PC-3 (cell line): Measurements from ENCODE around the gene WNT1. TPM values are rescaled to one million over a fixed set of nuclear protein-coding genes. Genes with fewer than 3 reads are reported as not detected.
A peak's percentile ranks its signal among the peaks of the same experiment; 100 is the strongest.

Experiments used
- ATAC-seq: fragments of 200-7000 bp; cut with Tn5 transposase; 2 replicates; pipeline ENCODE4 v1.9.1; 2020; ENCODE audit warnings: mild to moderate bottlenecking, moderate library complexity
- BruUV-seq: library from RNA; stranded (reverse); fragments of 400-500 nt; replicated peaks from 2 replicates; lab custom pipeline; 2021; lab: Mats Ljungman, UMichigan
- CTCF ChIA-PET: fragments of 300-600 bp; sonication (Branson Sonifier 250); formaldehyde crosslinking; loops from one replicate; lab custom pipeline; 2022; ENCODE audit warnings: antibody characterized with exemption; lab: Charles Lee
- POLR2A ChIA-PET: fragments of 300-600 bp; sonication (Branson Sonifier 250); formaldehyde crosslinking; loops from one replicate; lab custom pipeline; 2022; ENCODE audit warnings: antibody characterized with exemption; ENCODE audit not compliant: unreplicated experiment; lab: Charles Lee
- DNase-seq: peaks from one replicate; pipeline ENCODE4 v3.0.0-alpha.2; 2015
- H2AFZ ChIP-seq: fragments of 300-600 bp; sonication (generic); 2 replicates; pipeline ENCODE4 v1.6.0; 2016; ENCODE audit warnings: antibody characterized with exemption, low read length
- H3F3A ChIP-seq: fragments of 300-600 bp; sonication (generic); one replicate; pipeline ENCODE4 v1.6.0; 2017; ENCODE audit warnings: antibody characterized with exemption, low read length, control low read depth, mild to moderate bottlenecking; ENCODE audit not compliant: unreplicated experiment
- H3K27ac ChIP-seq: fragments of 300-600 bp; sonication (generic); 2 replicates; pipeline ENCODE4 v1.5.1; 2016; ENCODE audit warnings: mild to moderate bottlenecking, low read length
- H3K27me3 ChIP-seq: fragments of 300-600 bp; sonication (generic); 2 replicates; pipeline ENCODE4 v1.6.1; 2016; ENCODE audit warnings: low read length, mixed read lengths
- H3K36me3 ChIP-seq: fragments of 300-600 bp; sonication (generic); 2 replicates; pipeline ENCODE4 v1.6.1; 2016; ENCODE audit warnings: low read depth, mixed run types, low read length, mixed read lengths
- H3K4me1 ChIP-seq: fragments of 300-600 bp; sonication (generic); 2 replicates; pipeline ENCODE4 v1.5.1; 2016; ENCODE audit warnings: low read length; ENCODE audit not compliant: insufficient read depth
- H3K4me2 ChIP-seq: fragments of 300-600 bp; sonication (generic); 2 replicates; pipeline ENCODE4 v1.6.0; 2016; ENCODE audit warnings: low read length
- H3K4me3 ChIP-seq: fragments of 300-600 bp; sonication (generic); 2 replicates; pipeline ENCODE4 v1.5.1; 2016; ENCODE audit warnings: mild to moderate bottlenecking, low read length, mixed read lengths
- H3K79me2 ChIP-seq: fragments of 300-600 bp; sonication (generic); 2 replicates; pipeline ENCODE4 v1.6.1; 2017; ENCODE audit warnings: low read length, mixed read lengths
- H3K9ac ChIP-seq: fragments of 300-600 bp; sonication (generic); 2 replicates; pipeline ENCODE4 v1.6.0; 2016; ENCODE audit warnings: mild to moderate bottlenecking, low read length
- H3K9me2 ChIP-seq: fragments of 300-600 bp; sonication (generic); replicated peaks from 2 replicates; pipeline ENCODE4 v1.6.1; 2016; ENCODE audit warnings: mixed run types, low read length, mixed read lengths
- H3K9me3 ChIP-seq: fragments of 300-600 bp; sonication (generic); 2 replicates; pipeline ENCODE4 v1.6.1; 2016; ENCODE audit warnings: low read length, mixed read lengths
- H4K20me1 ChIP-seq: fragments of 300-600 bp; sonication (generic); 2 replicates; pipeline ENCODE4 v1.6.1; 2016; ENCODE audit warnings: low read length, mixed read lengths
- CTCF ChIP-seq: fragments of 300-600 bp; sonication (generic); conservative IDR thresholded peaks from 2 replicates; pipeline ENCODE4 v1.5.1; 2017; ENCODE audit warnings: antibody characterized with exemption, low read depth, mild to moderate bottlenecking, low read length
- EZH2 ChIP-seq: fragments of 300-600 bp; sonication (generic); IDR thresholded peaks from one replicate; pipeline ENCODE4 v1.6.1; 2017; ENCODE audit warnings: antibody characterized with exemption, mild to moderate bottlenecking, low read length; ENCODE audit not compliant: unreplicated experiment
- EZH2phosphoT487 ChIP-seq: fragments of 300-600 bp; sonication (generic); IDR thresholded peaks from 2 replicates; pipeline ENCODE4 v1.6.1; 2018; ENCODE audit warnings: mild to moderate bottlenecking, antibody characterized with exemption, low read length, borderline replicate concordance
- intact Hi-C: fragments of 100-400 bp; cut with micrococcal nuclease; formaldehyde crosslinking; loops from 2 replicates; pipeline ENCODE4 v1.9.0; 2023
- total RNA-seq: library from RNA; depleted of rRNA; stranded (reverse); fragments of >200 nt; gene quantifications from 2 replicates; pipeline ENCODE4 v1.2.3, GENCODE V29; 2014

WNT1 gene
- total RNA-seq, 1 experiment from 2014 or later, result not detected

GRCh38 chr12:49018261-49019119 is 40.4 kb downstream of the WNT1 start, which contains the start of gene PRKAG1:
Gene PRKAG1, minus strand, starts transcription at chr12:49018776. Its CDS starts 36 bp downstream, at chr12:49018740.
- H3K4me2 ChIP-seq, result peak within 1 kb of the TSS; percentile 94
- peaks cover 5% of the 10 kb centered on the region; the same call in 1 of the 2 replicates for H3K36me3 ChIP-seq
- peak within 1 kb of the TSS; percentile 94 for H3K9ac ChIP-seq
- peaks cover 34% of the 10 kb centered on the region for H3K79me2 ChIP-seq
- peaks cover 4% of the 10 kb centered on the region for H3F3A ChIP-seq
- no peaks in the 10 kb centered on the region for H3K9me2 ChIP-seq
- no peaks in the 10 kb centered on the region for H3K27me3 ChIP-seq
- no peaks in the 10 kb centered on the region for H4K20me1 ChIP-seq
- DNase-seq (peak; percentile 97), ATAC-seq (peak; percentile 90)
- ChIA-PET CTCF (interaction anchor here (0.6 to 1.0 kb wide), 2 partner anchors 21 to 61 kb away, joined by 5 to 10 read pairs; no protein-coding TSS in a partner anchor), POLR2A (interaction anchor here (0.6 kb wide), 1 partner anchor 61 kb away, joined by 14 read pairs; the partner anchor contains the start of gene ARF3)
- peaks cover 18% of the 10 kb centered on the region for H3K4me1 ChIP-seq
- H3K9me3 ChIP-seq, result no peaks in the 10 kb centered on the region
- H3K4me3 ChIP-seq, result peak within 1 kb of the TSS; percentile 93
- peak within 1 kb of the TSS; percentile 80 for H2AFZ ChIP-seq
- intact Hi-C loops, result no loop called here
- TSS peak; percentile 67 for BruUV-seq
- peak within 1 kb of the TSS; percentile 81 for H3K27ac ChIP-seq
- no peak for TF ChIP-seq EZH2
- TF ChIP-seq CTCF, result peak; percentile 58
- TF ChIP-seq EZH2phosphoT487, result no peak

DNA sequence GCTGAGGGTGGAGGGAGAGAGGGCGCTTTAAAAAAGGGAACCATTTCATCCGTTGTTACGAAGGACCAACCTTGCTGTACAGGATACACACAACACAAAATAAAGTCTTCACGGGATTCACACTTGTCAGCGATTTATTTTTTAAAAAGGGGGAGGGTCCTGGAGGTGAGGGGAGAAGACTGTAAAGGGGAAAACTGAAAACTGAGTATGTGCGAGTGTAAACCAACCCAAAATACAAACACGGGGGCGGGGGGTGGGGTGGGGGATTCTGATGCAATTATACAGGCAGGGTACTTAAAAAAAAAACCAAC is 41.0 kb downstream of the WNT1 start:
- peaks cover 18% of the 10 kb centered on the region for H3K4me1 ChIP-seq
- H4K20me1 ChIP-seq, result no peaks in the 10 kb centered on the region
- TSS peak; percentile 97 for BruUV-seq
- peak overlapping the region; percentile 94 for H3K9ac ChIP-seq
- H3K9me2 ChIP-seq, result no peaks in the 10 kb centered on the region
- intact Hi-C loops, result no loop called here
- peak overlapping the region; percentile 80 for H2AFZ ChIP-seq
- ChIA-PET POLR2A (interaction anchor here (0.6 kb wide), 2 partner anchors 22 to 348 kb away, joined by 5 to 12 read pairs; no protein-coding TSS in a partner anchor), CTCF (interaction anchor here (1.3 kb wide), 1 partner anchor 22 kb away, joined by 7 read pairs; no protein-coding TSS in a partner anchor)
- peak overlapping the region; percentile 94 for H3K4me2 ChIP-seq
- no peaks in the 10 kb centered on the region for H3K27me3 ChIP-seq
- peak overlapping the region; percentile 93 for H3K4me3 ChIP-seq
- peaks cover 9% of the 10 kb centered on the region; the same call in 1 of the 2 replicates for H3K36me3 ChIP-seq
- H3K79me2 ChIP-seq, result peaks cover 34% of the 10 kb centered on the region
- ATAC-seq (peak; percentile 17), DNase-seq (no peak)
- H3F3A ChIP-seq, result peaks cover 4% of the 10 kb centered on the region
- peak overlapping the region; percentile 81 for H3K27ac ChIP-seq
- H3K9me3 ChIP-seq, result no peaks in the 10 kb centered on the region
- TF ChIP-seq EZH2, result no peak
- no peak for TF ChIP-seq EZH2phosphoT487
- TF ChIP-seq CTCF, result no peak
